ENCODE measurements around the gene TPPP3.
"Not testable (repeated sequence)": the region's sequence is repeated elsewhere in the genome, so short reads cannot be mapped to it uniquely, and the experiment has no call there.

TPPP3 gene

DNA sequence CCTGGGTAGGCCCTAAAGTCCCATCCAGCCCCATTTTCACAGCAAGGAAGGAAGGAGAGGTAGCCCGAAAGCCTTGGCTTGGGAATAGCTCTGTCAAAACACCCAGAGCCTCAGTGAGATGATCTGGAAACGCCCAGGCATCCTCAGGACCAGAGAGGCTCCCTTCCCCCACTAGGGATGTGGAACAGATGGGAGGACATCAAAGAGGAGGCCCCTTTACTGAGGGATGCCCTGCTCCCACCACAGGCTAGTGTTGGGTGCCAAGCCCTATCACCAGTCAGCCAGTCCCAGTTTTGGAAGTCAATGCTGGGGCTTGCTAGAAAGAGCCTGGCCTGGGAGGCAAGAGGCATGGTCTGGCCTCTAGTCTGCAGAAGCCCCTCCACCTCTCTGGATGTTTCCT lies 4.7 kb downstream of the TPPP3 start:
- no peak for DNase-seq

DNA sequence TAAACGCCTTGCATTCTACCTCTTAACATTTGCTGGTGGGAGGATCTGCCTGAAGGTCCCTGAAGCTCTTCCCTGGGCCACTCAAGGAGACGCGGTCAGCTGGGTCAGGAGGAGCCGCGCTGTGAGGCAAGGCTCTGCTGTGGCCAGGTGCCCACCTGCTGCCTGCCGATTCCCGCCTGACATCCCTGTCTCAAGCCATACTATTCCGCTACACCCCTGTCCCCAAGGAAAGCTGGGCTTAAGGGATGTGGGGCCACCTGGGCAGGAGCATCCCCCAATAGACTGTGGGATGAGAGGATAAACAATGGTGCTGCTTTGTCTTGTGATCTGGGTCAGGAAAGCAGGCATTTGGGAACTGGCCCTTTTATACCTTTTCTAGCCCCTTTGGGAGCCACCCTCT lies 5.1 kb downstream of the TPPP3 start:
- DNase-seq, result no peak

DNA sequence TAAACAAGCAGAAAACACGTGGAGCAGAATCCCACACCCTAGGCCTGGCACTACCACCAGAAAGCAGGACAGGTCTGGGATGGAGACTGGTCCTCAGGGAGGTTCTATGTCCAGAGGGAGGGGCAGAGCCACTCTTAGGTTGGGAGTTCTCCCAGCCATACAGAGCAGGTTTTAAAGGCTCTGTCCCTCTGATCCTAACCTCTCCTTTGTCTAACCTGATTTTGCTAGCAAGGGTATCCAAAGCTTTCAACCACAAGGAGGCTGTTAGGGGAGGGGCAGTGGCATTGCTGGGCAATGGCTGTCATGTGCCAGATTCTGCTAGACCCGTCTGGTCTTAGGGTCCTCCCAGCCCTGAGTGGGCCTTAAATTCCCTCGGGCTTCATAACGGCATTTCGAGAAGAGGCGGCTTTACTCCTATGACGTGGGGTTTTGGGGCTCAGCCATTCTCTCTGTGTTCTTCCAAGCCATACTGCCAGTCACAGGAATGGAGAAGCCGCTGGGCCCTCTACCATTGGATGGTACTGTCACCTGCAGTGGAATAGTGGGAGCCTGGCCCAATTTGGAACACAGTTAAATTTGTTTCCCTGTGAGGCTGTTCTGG lies 5.7 kb downstream of the TPPP3 start:
- DNase-seq, result no peak

DNA sequence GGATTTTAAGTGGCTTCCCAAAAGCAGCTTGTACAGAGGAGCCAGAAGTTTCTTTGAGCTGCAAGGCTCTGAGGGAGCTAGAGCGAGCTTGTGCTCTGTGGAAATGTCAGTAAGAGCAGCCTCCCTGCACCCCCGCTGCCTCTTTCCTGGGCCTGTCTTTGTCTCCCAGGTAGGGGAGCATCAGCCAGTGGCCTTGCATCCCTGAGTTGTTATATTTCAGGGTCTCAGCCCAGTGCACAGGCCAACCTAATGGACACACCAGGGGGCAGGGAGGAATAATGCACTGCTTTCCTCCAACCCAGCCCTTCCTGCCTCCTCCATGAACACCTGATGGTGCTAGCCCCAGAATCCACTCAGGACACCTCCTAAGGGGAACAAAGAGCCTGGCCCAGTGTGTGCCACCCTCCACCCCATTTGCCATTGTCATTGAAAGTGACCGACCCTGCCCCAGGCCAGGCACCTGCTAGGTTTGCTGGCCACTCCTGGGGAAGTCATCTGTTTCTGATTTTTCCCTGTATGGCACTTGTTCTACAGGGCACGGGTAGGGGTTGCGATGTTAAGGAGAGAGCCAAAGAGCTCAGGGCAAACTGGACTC lies 6.3 kb downstream of the TPPP3 start:
- DNase-seq, result no peak

DNA sequence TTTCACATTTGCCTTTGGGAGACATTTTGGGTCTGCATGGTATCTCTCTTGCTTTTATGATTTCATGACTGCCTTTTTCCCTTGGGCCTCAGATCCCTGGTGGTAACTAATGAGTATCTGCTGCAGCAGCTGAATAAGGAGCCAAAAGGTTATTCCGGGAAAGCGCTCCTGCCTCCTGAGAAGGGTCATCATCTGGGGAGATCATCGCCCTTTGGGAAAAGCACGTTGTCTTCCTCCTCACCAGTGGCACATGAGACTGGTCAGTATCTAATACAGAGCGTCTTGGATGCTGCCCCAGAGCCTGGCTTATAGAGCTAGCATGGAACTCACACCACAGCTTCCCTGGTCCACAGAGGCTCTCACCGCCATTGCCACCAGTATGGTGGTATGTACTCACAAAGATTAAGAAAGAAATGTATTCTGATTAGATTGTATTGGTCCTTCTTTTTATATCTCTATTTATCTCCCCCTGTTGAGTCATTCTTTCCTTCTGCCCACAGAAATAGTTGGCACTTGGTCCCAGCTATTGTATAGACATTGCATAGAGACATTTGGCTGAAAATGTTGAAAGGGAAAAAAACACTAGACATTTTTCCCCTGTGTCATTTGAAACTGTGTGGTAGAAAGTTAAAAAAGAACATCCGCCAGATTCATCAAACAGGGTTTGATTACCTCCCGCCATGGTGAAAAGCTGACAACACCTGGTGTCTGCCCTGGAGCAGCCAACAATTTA lies 8.4 kb downstream of the TPPP3 start:
- no peak for DNase-seq

DNA sequence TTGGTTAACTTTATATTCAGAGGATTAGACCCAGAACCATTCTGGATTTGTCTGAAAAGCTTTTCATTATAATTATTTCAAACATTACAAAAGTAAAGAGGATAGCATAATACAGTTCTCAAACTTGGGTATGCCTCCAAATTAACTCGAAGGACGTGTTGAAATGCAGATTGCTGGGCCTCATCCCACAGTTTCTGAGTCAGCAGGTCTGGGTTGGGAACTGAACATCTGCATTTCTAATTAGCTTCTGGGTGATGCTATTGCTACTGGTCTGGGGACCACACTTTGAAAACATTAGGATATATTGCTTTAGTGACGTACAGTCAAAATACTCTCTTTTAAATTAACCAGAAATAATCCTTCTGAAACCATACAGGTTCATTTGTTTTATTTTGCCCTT lies 10.0 kb downstream of the TPPP3 start:
- DNase-seq, result no peak

DNA sequence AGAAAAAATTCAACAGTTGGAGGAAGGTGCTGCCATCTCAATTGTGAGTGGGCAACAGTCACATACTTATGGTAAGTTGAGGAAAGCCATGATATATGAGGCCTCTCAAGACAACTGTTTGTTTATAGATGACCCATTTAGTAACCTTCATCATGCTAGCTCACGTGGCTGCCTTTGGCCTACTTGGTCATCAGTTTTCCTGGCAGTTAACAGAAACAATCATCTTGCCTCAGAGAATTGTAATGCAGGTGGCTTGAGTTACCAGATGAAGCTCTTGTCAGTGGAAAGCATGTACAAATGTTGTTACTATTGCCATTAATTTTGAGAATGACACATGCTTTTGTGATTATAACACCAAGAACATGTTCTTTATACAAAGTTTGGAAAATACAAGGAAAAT lies 14.7 kb downstream of the TPPP3 start:
- no peak for DNase-seq

DNA sequence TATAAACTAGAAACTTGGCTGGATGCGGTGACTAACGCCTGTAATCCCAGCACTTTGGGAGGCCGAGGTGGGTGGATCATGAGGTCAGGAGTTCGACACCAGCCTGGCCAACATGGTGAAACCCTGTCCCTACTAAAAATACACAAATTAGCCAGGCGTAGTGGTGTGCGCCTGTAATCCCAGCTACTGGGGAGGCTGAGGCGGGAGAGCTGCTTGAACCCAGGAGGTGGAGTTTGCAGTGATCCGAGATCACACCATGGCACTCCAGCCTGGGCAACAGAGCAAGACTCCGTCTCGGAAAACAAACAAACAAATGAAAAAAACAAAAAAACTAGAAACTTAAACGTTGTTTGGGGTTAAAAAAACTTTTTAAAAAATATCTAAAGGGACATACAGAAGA lies 17.3 kb downstream of the TPPP3 start:
- not testable (repeated sequence) for DNase-seq

DNA sequence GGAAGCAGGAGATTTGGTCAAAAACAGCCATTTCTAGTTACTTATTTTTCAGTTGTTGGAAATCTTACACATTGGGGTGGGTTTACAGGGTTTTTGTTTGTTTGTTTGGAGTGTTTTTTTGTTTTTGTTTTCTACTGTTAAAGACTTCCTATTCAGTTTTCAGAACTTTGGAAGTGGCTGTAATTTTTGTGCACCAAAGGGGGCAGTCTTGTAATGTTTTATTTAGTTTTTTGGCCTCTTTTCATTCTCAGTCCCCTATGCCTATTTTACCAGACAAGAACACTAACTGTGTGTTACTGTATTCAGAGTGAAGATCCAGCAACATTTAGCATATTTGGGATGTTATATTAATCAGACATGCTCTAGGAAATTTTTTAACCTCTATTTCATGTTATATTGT lies 20.6 kb downstream of the TPPP3 start:
- DNase-seq, result peak; percentile 51

DNA sequence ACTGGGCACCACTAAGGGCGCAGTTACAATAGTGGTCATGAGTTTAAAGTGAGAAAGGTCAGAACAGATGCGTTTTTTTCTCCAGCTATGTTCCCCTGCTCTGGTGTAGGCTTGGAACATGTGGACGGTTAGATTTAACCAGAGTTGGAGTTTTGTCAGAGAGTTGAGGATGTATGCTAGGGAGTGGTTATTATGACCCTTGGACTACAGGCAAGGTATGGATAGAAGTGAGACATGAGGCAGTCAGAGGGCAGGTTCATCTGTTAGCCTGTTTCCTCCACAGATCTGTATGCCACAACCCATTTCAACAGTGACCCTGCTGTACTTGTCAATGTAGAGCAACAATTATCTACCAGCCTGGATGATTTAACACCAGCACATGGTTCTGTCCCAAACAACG lies 22.6 kb downstream of the TPPP3 start:
- no peak for DNase-seq

DNA sequence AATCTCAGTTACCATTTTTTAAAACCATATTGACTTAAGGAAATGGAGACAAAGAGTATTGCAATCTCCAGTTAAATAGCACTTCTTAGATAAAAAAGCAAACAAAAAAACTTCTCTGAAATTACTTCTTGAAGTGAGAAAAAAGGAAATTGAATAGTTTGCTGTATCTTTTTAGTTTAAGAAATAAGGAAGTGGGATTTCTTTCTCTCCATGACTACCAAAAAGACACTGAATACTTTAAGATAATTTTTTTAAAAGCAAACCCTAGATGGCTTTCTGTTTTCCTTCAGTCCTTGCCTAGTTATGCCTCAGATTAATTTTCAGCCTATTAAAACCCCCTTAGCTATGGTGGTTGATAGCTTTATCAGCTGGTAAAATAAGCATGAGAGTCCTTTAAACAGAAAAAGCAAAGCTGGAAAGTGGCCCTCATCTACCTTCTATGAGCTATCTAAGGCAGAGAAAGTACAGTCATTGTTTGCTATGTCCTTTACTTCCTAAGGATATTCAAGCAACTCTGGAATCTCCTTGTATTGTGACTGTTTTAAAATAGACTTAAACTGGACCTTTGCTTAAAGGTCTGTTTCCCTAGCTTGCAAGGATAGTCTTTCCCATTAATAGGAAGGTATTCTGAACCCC lies 28.6 kb downstream of the TPPP3 start:
- no peak for DNase-seq

DNA sequence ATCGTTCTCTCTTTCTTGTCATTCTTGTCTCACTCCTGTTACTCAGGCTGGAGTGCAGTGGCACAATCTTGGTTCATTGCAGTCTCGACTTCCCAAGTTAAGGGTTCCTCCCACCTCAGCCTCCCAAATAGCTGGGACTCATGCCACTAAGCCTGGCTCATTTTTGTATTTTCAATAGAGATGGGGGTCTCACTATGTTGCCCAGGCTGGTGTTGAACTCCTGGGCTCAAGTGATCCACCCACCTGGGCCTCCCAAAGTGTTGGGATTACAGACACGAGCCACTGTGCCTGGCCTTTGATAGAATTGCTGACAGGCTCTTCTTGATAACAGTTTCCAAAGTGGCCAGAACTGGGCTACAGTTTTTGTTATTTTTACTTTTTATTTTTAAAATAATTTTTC lies 32.3 kb downstream of the TPPP3 start:
- DNase-seq, result no peak

DNA sequence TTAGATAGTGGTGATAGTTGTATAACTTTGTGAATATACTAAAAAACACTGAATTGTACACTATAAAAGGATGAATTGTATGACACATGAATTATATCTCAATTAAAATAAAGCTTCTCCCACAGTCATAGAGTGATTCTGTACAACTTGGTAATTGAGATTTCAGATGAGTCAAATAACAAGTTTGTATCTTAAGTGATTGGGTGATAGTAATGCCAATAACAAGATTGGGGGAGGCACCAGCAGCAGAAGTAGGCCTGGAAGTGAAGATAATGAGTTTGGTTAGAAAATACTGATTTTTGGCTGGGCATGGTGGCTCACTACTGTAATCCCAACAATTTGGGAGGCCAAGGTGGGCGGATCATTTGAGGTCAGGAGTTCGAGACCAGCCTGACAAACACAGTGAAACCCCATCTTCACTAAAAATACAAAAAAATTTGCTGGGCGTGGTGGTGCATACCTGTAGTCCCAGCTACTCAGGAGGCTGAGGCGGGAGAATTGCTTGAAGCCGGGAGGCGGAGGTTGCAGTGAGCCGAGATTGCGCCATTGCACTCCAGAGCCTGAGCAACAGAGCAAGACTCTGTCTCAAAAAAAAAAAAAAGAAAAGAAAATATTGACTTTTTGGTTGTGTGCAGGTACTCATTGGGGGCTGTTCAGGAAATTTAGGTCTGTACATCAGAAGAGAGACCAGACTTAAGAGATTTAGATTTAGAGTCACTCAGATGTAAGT lies 33.6 kb downstream of the TPPP3 start:
- DNase-seq, result not testable (repeated sequence)

DNA sequence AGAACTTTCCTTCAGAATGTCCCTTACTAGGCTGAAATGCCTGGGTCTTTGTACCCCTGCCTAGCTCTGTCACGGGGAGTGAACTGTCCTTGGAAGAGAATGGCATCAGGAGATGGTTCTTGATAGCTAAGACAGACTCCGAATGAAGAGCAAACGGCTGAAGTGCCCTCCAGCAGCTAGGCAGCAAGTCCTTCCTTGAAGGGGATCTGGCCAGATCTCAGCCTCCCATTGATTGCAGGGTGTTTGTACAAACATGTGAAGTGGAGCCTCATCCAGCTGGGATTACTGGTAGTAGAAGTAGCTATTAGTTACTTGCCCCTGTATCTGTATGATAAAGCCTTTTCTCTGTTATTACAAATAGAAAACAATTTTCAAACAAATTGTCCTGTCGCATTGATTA lies 35.7 kb downstream of the TPPP3 start:
- no peak for DNase-seq

DNA sequence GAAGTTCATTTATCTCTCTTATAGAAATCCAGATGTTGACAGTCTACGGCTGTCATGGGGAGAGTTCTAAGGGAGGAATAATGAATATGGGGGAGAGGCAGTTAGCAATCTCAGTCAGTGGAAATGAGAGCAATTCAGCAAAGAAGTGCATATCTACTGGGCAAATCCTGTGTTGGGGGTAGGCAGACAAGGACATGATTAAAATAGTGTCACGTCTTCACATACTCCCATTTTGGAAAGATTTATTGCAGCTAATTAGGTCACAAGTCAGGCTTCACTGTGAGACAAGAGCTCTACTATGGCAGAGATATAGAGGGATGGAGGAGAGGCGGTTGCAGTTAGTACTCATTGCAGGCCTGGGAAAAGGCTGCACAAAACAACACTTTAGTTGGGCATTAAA lies 36.9 kb downstream of the TPPP3 start:
- DNase-seq, result no peak

DNA sequence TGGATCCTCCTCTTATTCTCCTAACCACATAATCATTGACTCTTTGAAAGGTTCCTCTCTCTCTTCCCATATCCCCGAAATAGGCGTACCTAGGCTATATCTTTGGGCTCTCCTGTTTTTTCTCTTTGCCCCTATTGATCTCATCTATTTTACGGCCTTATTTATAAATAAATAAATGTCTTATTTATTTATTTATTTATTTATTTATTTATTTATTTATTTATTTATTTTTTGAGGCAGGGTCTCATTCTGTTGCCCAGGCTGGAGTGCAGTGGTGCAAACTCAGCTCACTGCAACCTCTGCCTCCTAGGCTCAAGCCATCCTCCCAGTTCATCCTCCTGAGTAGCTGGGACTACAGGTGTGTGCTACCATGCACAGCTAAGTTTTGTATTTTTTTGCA lies 40.8 kb downstream of the TPPP3 start:
- DNase-seq, result not testable (repeated sequence)

DNA sequence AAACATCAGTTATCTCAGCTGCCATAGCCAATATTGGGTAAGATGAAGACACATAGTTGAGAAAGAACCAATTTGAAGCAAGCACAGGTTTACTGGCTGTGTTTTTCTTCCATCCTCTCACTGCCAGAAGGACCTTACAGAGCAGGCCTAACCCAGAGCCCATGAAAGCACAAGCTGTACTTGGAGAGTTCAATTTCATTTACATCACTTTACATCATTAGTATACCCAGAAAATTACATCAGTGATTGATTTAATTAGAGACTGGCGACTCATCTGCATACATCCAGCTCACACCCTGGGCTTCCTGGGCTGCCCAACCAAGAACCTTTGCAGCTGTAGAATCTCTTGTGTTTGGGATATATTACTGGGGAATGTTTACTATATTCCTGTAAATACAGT lies 43.0 kb downstream of the TPPP3 start:
- no peak for DNase-seq

DNA sequence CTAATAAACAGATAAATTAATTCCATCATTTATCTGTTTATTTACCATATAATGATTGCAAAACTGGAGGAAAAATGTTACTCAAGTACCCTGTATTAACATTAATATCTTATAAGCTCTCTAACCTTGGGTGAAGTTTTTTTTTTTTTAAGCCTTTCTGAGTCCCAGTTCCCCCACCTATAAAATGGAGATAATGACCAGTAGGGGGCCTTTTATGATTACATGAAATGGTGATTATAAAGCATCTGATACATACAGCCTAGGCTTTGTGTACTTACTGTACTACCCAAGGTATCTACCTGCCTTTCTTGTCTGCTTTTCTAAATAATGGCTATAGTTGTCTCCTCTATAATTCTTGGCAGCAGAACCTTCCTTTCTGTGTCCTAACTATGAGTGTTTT lies 44.1 kb downstream of the TPPP3 start:
- DNase-seq, result peak; percentile 20

DNA sequence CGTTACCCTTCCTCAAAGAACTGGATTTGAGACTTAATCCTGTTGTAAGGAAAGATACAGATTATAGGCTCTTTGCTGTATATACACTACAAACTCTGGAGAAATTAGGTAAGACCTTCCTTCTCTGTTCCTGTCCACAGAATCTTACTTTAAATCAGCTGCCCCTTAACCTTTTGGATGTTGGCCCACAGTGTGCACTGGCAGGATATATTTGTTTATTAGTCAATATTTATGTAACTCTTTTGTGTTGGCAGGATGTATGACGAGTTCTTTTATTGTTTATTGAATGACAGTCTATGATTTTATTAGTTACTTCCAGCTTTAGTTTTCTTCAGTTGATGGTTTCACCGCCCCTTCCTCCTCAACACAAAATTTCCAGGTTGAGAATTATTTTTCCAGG lies 47.0 kb downstream of the TPPP3 start:
- DNase-seq, result no peak

DNA sequence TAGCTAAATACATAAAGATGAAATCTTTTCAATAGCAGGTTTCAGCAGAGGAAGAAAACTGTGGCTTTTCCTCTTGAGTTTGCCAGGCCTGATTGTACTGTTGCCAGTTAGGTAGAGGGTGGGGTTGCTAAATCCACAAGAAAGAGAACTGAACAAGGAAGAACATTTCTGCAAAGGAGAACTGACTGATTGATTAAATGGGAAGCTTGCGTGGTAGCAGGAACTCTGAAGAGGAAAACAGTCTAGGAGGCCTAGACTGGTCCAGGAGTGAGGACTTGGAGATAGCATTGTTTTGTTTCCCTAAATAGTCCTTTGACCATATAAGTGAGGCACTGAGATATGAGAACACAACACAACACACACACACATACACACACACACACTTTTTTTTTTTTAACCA lies 47.9 kb downstream of the TPPP3 start:
- DNase-seq, result no peak

DNA sequence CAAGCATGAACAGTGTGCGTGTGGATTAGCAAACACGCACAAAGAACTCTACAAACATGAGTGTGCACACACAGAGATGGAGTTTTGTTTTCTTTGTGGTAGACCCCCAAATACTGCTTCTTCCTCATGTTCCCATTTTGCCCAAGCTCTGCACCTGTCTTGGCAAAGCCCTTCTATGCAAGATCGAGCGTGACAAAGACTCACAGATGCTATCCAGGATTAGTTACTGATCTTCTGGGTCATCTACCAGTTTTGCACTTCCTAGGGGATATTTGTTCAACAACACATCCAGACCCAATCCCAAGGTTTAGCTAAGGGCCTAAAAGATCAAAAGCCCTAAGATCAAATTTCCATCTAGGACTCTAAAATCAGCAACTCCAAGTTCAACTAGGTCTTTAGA lies 50.7 kb downstream of the TPPP3 start:
- DNase-seq, result no peak

DNA sequence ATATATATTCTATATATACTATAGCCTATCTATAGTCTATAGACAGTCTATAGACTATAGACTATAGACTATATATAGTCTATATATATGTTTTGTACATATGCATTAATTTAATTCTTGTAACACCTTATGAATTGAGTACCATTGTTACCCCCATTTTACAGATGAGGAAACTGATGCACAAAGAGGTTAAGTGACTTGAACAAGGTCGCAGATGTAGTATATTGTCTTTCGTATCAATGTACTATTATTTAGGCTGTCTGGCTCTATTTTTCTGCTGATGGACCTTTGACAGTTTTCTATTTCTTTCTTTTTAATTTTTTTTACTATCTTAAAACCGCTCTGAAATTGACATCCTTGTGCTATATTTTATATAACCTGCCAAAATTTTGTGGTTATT lies 52.0 kb downstream of the TPPP3 start:
- no peak for DNase-seq
